ENCODE measurements around the gene GPBP1L1. TPM values are rescaled to one million over a fixed set of nuclear protein-coding genes. Genes with fewer than 3 reads are reported as not detected.

Gene GPBP1L1
- total and polyA plus RNA-seq, 2 of the 4 experiments (the other 2 are of a cell fraction): 31.5 to 57.4 TPM

DNA sequence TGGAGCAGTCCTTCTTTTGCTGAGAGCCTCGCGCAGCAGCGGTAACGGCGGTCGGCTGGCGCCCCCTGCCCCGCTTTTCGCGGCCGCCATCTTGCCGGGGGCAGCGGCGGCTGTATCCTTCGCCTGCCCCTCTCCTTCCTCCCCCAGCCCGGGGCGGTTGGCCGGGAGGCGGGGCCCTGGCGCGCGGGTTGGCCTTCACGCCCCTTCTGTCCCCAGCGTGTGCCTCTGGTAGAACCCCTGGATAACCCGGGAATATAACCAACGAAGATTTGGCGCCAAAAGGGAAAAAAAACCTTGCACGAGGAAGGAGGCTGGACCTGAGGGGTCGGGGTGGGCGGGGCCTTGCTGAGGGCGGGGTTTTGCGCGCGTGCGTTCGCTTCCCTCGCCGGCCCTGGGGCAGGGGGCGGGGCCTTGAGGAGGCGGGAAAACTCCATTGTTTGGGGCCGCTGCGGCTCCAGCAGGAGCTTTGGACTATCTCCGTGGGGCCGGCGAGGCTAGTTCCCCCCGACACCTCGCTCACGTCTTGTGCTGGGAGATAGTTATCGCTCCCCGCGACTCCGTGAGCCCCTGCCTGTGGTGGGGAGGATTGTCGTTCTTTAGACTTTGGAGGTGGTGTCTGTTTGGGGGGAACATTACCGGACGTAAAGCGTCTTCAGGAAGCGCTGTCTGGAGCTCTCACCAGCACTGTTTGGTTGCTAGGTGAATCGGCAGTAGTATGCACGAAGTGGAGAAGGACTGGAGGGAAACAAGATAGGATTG lies 101.8 kb downstream of the GPBP1L1 start:
- Histone ChIP-seq H3K18ac (ENCODE audit: low read depth, low read length) (no peak overlapping the region), H2AFZ (replicated peaks; ENCODE audit: low read length, poor library complexity) (peak overlapping the region; percentile 98), H3K36me3 (ENCODE audit: control insufficient read depth, insufficient read depth, low read length) (peaks cover 1% of the 10 kb centered on the region; the same call in 1 of the 2 replicates), H3K9me1 (ENCODE audit: insufficient read depth, low read length) (no peaks in the 10 kb centered on the region; the same call in 1 of the 2 replicates), H3K14ac (replicated peaks; ENCODE audit: low read depth, low read length) (peak overlapping the region; percentile 69; the same call in 1 of the 2 replicates), H3K4me3 (ENCODE audit: insufficient read depth, low read depth, low read length) (peak overlapping the region; percentile 61), H3K27me3 (ENCODE audit: control insufficient read depth, insufficient read depth, low read length) (no peaks in the 10 kb centered on the region), H3K4me1 (ENCODE audit: control insufficient read depth, insufficient read depth, low read length) (no peaks in the 10 kb centered on the region; the same call in none of the 2 replicates), H3K79me1 (ENCODE audit: low read depth in 1 of 2, low read length in 2 of 2) (peaks cover 0 to 22% of the 10 kb centered on the region in 2 experiments; a peak in 2 of 4 replicates), H4K8ac (ENCODE audit: low read depth in 2 of 2, low read length in 2 of 2) (peak overlapping the region; percentile 37 to 78; a peak in 2 of 4 replicates), H2AK5ac (ENCODE audit: low read depth, low read length) (peak overlapping the region; percentile 76), H3K9me3 (ENCODE audit: control insufficient read depth, insufficient read depth, low read length) (no peaks in the 10 kb centered on the region), H2BK15ac (ENCODE audit: low read depth, low read length) (no peak overlapping the region), H2BK20ac (ENCODE audit: low read depth, low read length) (no peak overlapping the region), H4K20me1 (ENCODE audit: insufficient read depth, low read length) (peaks cover 47% of the 10 kb centered on the region), H3K23ac (ENCODE audit: low read depth, low read length) (peak overlapping the region; percentile 74), H3K56ac (ENCODE audit: extremely low read depth, insufficient read depth, low read length) (peak overlapping the region; percentile 32; the same call in 1 of the 2 replicates), H3K4ac (ENCODE audit: low read depth, low read length) (peak overlapping the region; percentile 72), H3K27ac (ENCODE audit: insufficient read depth, low read length) (peak overlapping the region; percentile 85), H2BK5ac (ENCODE audit: low read depth, low read length, poor library complexity, severe bottlenecking) (peak overlapping the region; percentile 77), H4K5ac (ENCODE audit: low read depth, low read length) (no peak overlapping the region), H4K91ac (ENCODE audit: insufficient read depth, low read depth, low read length) (0 out of 2 replicates have a peak overlapping the region, but pooled peaks have one; percentile 40), H2BK120ac (ENCODE audit: low read depth, low read length) (no peak overlapping the region), H3K9ac (ENCODE audit: low read depth, low read length) (peak overlapping the region; percentile 84), H2AK9ac (replicated peaks; ENCODE audit: low read depth, low read length, poor library complexity) (peak overlapping the region; percentile 91), H3K4me2 (ENCODE audit: low read depth, low read length) (peak overlapping the region; percentile 87)
- intact Hi-C loops (cut with micrococcal nuclease) (loop anchor here (5.0 kb wide), 2 partner anchors 103 to 298 kb away; partner anchors contain the start of genes GPBP1L1 and TMEM69), in situ Hi-C loops (cut with MboI; ENCODE audit: low sequenced_read_pairs) (no loop called here), dilution Hi-C loops (cut with HindIII; ENCODE audit: low sequenced_read_pairs, unreplicated experiment) (no loop called here)
- POLR2A ChIA-PET (ENCODE audit: unreplicated experiment): no interaction called here
- ATAC-seq (ENCODE audit: low read depth) (peak; percentile 65), DNase-seq (peak; percentile 83)
- TSS peak; percentile 48 for BruUV-seq (replicated peaks)
- CTCF ChIA-PET: interaction anchor here (0.7 kb wide), 1 partner anchor 84 kb away, joined by 3 read pairs; the partner anchor contains the start of gene MMACHC
- 0% methylated on average over 16 of the region's 59 CpGs; no CpG with 5 or more reads in 1 of the 2 experiments for WGBS, 2 experiments (ENCODE audit: extremely low coverage in 2 of 2, insufficient read length in 1 of 2)
- no peak for TF ChIP-seq BHLHE40 (IDR thresholded peaks at IDR 0.05; ENCODE audit: low read depth, low read length)
- no peak for TF ChIP-seq SMC3 (IDR thresholded peaks at IDR 0.05; ENCODE audit: low read depth, low read length)
- no peak for TF ChIP-seq CEBPB (IDR thresholded peaks at IDR 0.05; ENCODE audit: low read depth, low read length)
- no peak for TF ChIP-seq POLR2A (IDR thresholded peaks at IDR 0.05; ENCODE audit: low read depth, low read length)
- TF ChIP-seq, protein P1, sequence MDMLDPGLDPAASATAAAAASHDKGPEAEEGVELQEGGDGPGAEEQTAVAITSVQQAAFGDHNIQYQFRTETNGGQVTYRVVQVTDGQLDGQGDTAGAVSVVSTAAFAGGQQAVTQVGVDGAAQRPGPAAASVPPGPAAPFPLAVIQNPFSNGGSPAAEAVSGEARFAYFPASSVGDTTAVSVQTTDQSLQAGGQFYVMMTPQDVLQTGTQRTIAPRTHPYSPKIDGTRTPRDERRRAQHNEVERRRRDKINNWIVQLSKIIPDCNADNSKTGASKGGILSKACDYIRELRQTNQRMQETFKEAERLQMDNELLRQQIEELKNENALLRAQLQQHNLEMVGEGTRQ (IDR thresholded peaks at IDR 0.05; ENCODE audit: low read depth, low read length): no peak
- TF ChIP-seq RAD21 (IDR thresholded peaks at IDR 0.05; ENCODE audit: low read length): no peak
- no peak; the same call in 1 of the 2 replicates for TF ChIP-seq MXI1 (IDR thresholded peaks at IDR 0.05; ENCODE audit: borderline replicate concordance, low read depth, low read length)
- TF ChIP-seq, protein P2, sequence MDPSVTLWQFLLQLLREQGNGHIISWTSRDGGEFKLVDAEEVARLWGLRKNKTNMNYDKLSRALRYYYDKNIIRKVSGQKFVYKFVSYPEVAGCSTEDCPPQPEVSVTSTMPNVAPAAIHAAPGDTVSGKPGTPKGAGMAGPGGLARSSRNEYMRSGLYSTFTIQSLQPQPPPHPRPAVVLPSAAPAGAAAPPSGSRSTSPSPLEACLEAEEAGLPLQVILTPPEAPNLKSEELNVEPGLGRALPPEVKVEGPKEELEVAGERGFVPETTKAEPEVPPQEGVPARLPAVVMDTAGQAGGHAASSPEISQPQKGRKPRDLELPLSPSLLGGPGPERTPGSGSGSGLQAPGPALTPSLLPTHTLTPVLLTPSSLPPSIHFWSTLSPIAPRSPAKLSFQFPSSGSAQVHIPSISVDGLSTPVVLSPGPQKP (IDR thresholded peaks at IDR 0.05; ENCODE audit: borderline replicate concordance, low read depth, low read length): no peak
- no peak for TF ChIP-seq RCOR1 (IDR thresholded peaks at IDR 0.05; ENCODE audit: insufficient replicate concordance, low read length)
- TF ChIP-seq RFX5 (IDR thresholded peaks at IDR 0.05; ENCODE audit: low read depth, low read length): 0 out of 2 replicates have a peak, but pooled peaks have one; percentile 50
- TF ChIP-seq, protein P3, sequence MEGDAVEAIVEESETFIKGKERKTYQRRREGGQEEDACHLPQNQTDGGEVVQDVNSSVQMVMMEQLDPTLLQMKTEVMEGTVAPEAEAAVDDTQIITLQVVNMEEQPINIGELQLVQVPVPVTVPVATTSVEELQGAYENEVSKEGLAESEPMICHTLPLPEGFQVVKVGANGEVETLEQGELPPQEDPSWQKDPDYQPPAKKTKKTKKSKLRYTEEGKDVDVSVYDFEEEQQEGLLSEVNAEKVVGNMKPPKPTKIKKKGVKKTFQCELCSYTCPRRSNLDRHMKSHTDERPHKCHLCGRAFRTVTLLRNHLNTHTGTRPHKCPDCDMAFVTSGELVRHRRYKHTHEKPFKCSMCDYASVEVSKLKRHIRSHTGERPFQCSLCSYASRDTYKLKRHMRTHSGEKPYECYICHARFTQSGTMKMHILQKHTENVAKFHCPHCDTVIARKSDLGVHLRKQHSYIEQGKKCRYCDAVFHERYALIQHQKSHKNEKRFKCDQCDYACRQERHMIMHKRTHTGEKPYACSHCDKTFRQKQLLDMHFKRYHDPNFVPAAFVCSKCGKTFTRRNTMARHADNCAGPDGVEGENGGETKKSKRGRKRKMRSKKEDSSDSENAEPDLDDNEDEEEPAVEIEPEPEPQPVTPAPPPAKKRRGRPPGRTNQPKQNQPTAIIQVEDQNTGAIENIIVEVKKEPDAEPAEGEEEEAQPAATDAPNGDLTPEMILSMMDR (conservative IDR thresholded peaks at IDR 0.05; ENCODE audit: low read depth, low read length): 0 out of 2 replicates have a peak, but pooled peaks have one; percentile 14
- TF ChIP-seq NFE2L2 (IDR thresholded peaks at IDR 0.05; ENCODE audit: low read depth, low read length): no peak
- peak; percentile 61; the same call in 1 of the 2 replicates for TF ChIP-seq MAZ (IDR thresholded peaks at IDR 0.05; ENCODE audit: borderline replicate concordance, low read depth, low read length)
